ENCODE data around the gene CNNM3.

DNA sequence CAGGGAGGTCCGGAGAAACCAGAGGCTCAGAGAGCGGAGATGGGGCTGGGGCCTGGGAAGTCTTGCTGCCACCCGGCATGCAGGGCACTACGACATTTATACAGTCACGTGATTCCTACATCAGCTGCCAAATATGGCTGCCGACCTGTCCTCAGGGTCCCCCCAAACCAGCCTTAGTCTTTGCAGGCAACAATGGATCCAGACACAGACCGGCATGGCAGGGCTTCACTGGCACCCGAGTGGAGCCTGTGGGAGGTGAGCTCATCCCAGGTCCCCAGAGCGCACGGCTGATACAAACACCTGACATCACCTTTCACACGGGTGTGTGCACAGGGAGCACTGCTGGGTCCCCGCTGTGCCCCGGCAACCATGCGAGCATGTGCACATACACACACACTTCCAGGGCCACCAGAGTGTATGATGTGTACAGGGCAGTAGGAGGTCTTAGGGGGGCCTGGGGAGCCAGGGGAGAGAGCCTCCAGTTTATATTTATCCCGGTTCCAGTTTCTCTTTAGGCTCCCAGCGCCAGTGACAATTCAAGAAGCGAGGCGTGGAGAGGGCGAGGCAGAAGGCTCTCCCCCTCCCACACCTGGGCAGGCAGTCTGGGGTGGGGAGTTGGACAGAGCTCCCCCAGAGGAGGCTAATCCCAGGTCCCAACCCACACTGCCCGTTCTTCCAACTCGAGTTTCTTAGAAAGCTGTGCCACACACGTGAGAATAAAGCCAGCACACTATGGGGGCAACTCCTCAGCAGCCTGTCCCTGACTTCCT lies 51.1 kb downstream of the CNNM3 start:
- TF ChIP-seq, protein P1, sequence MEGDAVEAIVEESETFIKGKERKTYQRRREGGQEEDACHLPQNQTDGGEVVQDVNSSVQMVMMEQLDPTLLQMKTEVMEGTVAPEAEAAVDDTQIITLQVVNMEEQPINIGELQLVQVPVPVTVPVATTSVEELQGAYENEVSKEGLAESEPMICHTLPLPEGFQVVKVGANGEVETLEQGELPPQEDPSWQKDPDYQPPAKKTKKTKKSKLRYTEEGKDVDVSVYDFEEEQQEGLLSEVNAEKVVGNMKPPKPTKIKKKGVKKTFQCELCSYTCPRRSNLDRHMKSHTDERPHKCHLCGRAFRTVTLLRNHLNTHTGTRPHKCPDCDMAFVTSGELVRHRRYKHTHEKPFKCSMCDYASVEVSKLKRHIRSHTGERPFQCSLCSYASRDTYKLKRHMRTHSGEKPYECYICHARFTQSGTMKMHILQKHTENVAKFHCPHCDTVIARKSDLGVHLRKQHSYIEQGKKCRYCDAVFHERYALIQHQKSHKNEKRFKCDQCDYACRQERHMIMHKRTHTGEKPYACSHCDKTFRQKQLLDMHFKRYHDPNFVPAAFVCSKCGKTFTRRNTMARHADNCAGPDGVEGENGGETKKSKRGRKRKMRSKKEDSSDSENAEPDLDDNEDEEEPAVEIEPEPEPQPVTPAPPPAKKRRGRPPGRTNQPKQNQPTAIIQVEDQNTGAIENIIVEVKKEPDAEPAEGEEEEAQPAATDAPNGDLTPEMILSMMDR (IDR thresholded peaks at IDR 0.05) = no peak
- no peak for TF ChIP-seq POLR2A (IDR thresholded peaks at IDR 0.05)
